A673 (cell line): ENCODE data around the gene SMCHD1. TPM values are rescaled to one million over a fixed set of nuclear protein-coding genes. Genes with fewer than 3 reads are reported as not detected.

Experiments used
- BruUV-seq: library from RNA; stranded (reverse); fragments of 400-500 nt; replicated peaks from 2 replicates; lab custom pipeline; 2021; lab: Mats Ljungman, UMichigan
- CTCF ChIA-PET: fragments of 300-600 bp; sonication (Branson Sonifier 250); formaldehyde crosslinking; loops from one replicate; lab custom pipeline; 2022; ENCODE audit warnings: antibody characterized with exemption; lab: Charles Lee
- POLR2A ChIA-PET: fragments of 300-600 bp; sonication (Branson Sonifier 250); formaldehyde crosslinking; loops from one replicate; lab custom pipeline; 2022; ENCODE audit warnings: antibody characterized with exemption; ENCODE audit not compliant: low non-redundant PET; lab: Charles Lee
- DNase-seq: peaks from one replicate; pipeline ENCODE4 v3.0.0-alpha.2; 2015; ENCODE audit warnings: low spot score
- H3K27ac ChIP-seq: fragments of 200-600 bp; sonication (generic); 2 replicates; pipeline ENCODE4 v1.5.1; 2016; ENCODE audit warnings: mixed run types, low read depth, mild to moderate bottlenecking, mixed read lengths, antibody characterized with exemption, low read length; ENCODE audit not compliant: poor library complexity, severe bottlenecking
- H3K27me3 ChIP-seq: fragments of 200-600 bp; sonication (generic); replicated peaks from 2 replicates; pipeline ENCODE4 v1.6.1; 2017; ENCODE audit warnings: mixed run types, low read depth, mild to moderate bottlenecking, mixed read lengths, antibody characterized with exemption, low read length; ENCODE audit not compliant: insufficient read depth, poor library complexity
- H3K36me3 ChIP-seq: fragments of 200-600 bp; sonication (generic); 2 replicates; pipeline ENCODE4 v1.6.1; 2016; ENCODE audit warnings: mixed run types, mild to moderate bottlenecking, mixed read lengths, antibody characterized with exemption, low read length; ENCODE audit not compliant: insufficient read depth, poor library complexity, severe bottlenecking
- H3K4me1 ChIP-seq: fragments of 200-600 bp; sonication (generic); 2 replicates; pipeline ENCODE4 v1.6.1; 2017; ENCODE audit warnings: mixed run types, mild to moderate bottlenecking, mixed read lengths, antibody characterized with exemption, low read length; ENCODE audit not compliant: insufficient read depth, poor library complexity, severe bottlenecking
- H3K4me3 ChIP-seq: fragments of 200-600 bp; sonication (generic); 2 replicates; pipeline ENCODE4 v1.5.1; 2016; ENCODE audit warnings: low read depth, mixed run types, mild to moderate bottlenecking, mixed read lengths, low read length; ENCODE audit not compliant: poor library complexity, severe bottlenecking
- H3K9me3 ChIP-seq: fragments of 200-600 bp; sonication (generic); 2 replicates; pipeline ENCODE4 v1.6.1; 2016; ENCODE audit warnings: mixed run types, low read depth, mild to moderate bottlenecking, mixed read lengths, antibody characterized with exemption, low read length; ENCODE audit not compliant: poor library complexity, severe bottlenecking
- EZH2 ChIP-seq: fragments of 200-600 bp; sonication (generic); IDR thresholded peaks from 2 replicates; pipeline ENCODE4 v1.6.1; 2017; ENCODE audit warnings: borderline replicate concordance, low read depth, mild to moderate bottlenecking, mixed read lengths, antibody characterized with exemption, low read length; ENCODE audit not compliant: poor library complexity, severe bottlenecking
- intact Hi-C: fragments of 100-400 bp; cut with micrococcal nuclease; formaldehyde crosslinking; loops from one replicate; pipeline ENCODE4 v1.10.0; 2022; ENCODE audit not compliant: unreplicated experiment
- total RNA-seq: library from RNA; stranded (reverse); gene quantifications from 2 replicates; pipeline ENCODE4 v1.2.3, GENCODE V29; 2021
- TF ChIP-seq, protein P1 (sequence below): fragments of 300-800, 200-600 bp; sonication (generic); conservative IDR thresholded peaks from 2 replicates; pipeline ENCODE4 v1.5.1; 2017; ENCODE audit warnings: low read depth, mild to moderate bottlenecking, antibody characterized with exemption, low read length, moderate library complexity, mixed read lengths

SMCHD1 gene
- total RNA-seq, 1 experiment from 2014 or later, result 80.9 TPM

- Histone ChIP-seq H3K9me3 (no peaks in the 10 kb centered on the region), H3K4me3 (no peak overlapping the region), H3K27ac (no peak overlapping the region), H3K4me1 (no peaks in the 10 kb centered on the region), H3K36me3 (no peaks in the 10 kb centered on the region), H3K27me3 (no peaks in the 10 kb centered on the region)
- CTCF ChIA-PET, result no interaction called here
- DNase-seq, result no peak
- TF ChIP-seq, protein P1, sequence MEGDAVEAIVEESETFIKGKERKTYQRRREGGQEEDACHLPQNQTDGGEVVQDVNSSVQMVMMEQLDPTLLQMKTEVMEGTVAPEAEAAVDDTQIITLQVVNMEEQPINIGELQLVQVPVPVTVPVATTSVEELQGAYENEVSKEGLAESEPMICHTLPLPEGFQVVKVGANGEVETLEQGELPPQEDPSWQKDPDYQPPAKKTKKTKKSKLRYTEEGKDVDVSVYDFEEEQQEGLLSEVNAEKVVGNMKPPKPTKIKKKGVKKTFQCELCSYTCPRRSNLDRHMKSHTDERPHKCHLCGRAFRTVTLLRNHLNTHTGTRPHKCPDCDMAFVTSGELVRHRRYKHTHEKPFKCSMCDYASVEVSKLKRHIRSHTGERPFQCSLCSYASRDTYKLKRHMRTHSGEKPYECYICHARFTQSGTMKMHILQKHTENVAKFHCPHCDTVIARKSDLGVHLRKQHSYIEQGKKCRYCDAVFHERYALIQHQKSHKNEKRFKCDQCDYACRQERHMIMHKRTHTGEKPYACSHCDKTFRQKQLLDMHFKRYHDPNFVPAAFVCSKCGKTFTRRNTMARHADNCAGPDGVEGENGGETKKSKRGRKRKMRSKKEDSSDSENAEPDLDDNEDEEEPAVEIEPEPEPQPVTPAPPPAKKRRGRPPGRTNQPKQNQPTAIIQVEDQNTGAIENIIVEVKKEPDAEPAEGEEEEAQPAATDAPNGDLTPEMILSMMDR, result no peak
- TF ChIP-seq EZH2, result no peak
- BruUV-seq, result no TSS peak
- intact Hi-C loops, result no loop called here
- POLR2A ChIA-PET, result no interaction called here
These were observed 185.0 kb downstream of the SMCHD1 start for GRCh38 chr18:2840521-2840920.

DNA sequence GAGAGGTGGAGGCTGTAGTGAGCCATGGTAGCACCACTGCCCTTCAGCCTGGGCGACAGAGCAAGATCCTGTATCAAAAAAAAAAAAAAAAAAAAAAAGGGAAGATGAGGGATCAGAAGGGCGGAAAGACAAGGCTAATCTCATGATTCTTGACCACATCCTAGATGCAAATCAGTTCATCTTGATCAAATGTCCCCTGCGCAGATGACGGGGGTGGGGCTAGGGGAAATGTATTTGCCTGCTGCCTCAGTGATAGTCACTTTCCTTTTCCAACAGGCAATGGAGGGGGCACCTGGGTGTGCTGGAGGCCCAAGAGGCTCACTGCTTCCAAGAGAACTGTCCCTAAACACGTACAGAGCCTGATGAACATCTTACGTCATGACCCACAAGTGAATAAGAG, 187.6 kb downstream of the SMCHD1 start:
- intact Hi-C loops, result no loop called here
- no peaks in the 10 kb centered on the region for H3K4me1 ChIP-seq
- TF ChIP-seq, protein P1, result no peak
- TF ChIP-seq EZH2, result no peak
- H3K27ac ChIP-seq, result no peak overlapping the region
- POLR2A ChIA-PET, result no interaction called here
- H3K9me3 ChIP-seq, result no peaks in the 10 kb centered on the region
- H3K36me3 ChIP-seq, result no peaks in the 10 kb centered on the region
- BruUV-seq, result no TSS peak
- no peak for DNase-seq
- CTCF ChIA-PET, result no interaction called here
- peaks cover 3% of the 10 kb centered on the region for H3K27me3 ChIP-seq
- no peak overlapping the region for H3K4me3 ChIP-seq

- CTCF ChIA-PET, result no interaction called here
- Histone ChIP-seq H3K4me3 (no peak overlapping the region), H3K27ac (no peak overlapping the region), H3K36me3 (no peaks in the 10 kb centered on the region), H3K27me3 (peaks cover 12% of the 10 kb centered on the region), H3K4me1 (no peaks in the 10 kb centered on the region), H3K9me3 (no peaks in the 10 kb centered on the region)
- BruUV-seq, result no TSS peak
- DNase-seq, result no peak
- TF ChIP-seq, protein P1, result no peak
- no peak for TF ChIP-seq EZH2
- POLR2A ChIA-PET, result no interaction called here
- intact Hi-C loops, result no loop called here
These were observed 189.6 kb downstream of the SMCHD1 start for GRCh38 chr18:2845172-2845571.
